K562 (cell line): ENCODE results near the gene PFKFB2. TPM values are rescaled to one million over a fixed set of nuclear protein-coding genes. Genes with fewer than 3 reads are reported as not detected.

Experiments
- CBFA2T3 ChIP-seq: fragments of 450-650 bp; IDR thresholded peaks from 2 replicates; pipeline ENCODE4 v1.6.1; 2017
- ETV1 ChIP-seq: fragments of 450-650 bp; conservative IDR thresholded peaks from 2 replicates; pipeline ENCODE4 v1.6.1; 2016; ENCODE audit warnings: missing genetic modification characterization, control low read depth, low read depth, missing compliant biosample characterization
- FOXP4 ChIP-seq: sonication (generic); formaldehyde crosslinking; IDR thresholded peaks from 2 replicates; pipeline ENCODE4 v1.8.0; 2022; ENCODE audit warnings: mild to moderate bottlenecking, missing genetic modification reagents, borderline replicate concordance
- GATA2 ChIP-seq: sonication (generic); formaldehyde crosslinking; IDR thresholded peaks from 2 replicates; pipeline ENCODE4 v1.4.0; 2020; ENCODE audit warnings: mild to moderate bottlenecking, missing genetic modification reagents
- HDAC8 ChIP-seq: fragments of 450-650 bp; IDR thresholded peaks from 2 replicates; pipeline ENCODE4 v1.6.1; 2016; ENCODE audit warnings: mild to moderate bottlenecking, missing genetic modification characterization, moderate library complexity, missing compliant biosample characterization
- HDGF ChIP-seq: fragments of 450-650 bp; IDR thresholded peaks from 2 replicates; pipeline ENCODE4 v1.6.1; 2016
- TCFL5 ChIP-seq: fragments of 250-450 bp; sonication (Bioruptor Pico); conservative IDR thresholded peaks from 2 replicates; pipeline ENCODE4 v1.6.1; 2021; ENCODE audit warnings: mild to moderate bottlenecking, moderate library complexity, matching md5 sums
- ZC3H4 ChIP-seq: sonication (generic); formaldehyde crosslinking; IDR thresholded peaks from 2 replicates; pipeline ENCODE4 v1.9.0; 2021; ENCODE audit warnings: missing genetic modification reagents, borderline replicate concordance
- ZNF318 ChIP-seq, 2 experiments: fragments of 450-650 bp; IDR thresholded peaks; 2 replicates each; pipeline ENCODE4 v1.6.1; 2016; ENCODE audit warnings: mild to moderate bottlenecking in 2 of 2, borderline replicate concordance in 1 of 2, low read depth in 1 of 2, moderate library complexity in 1 of 2
- polyA plus RNA-seq, 8 experiments: library from polyadenylated mRNA; depleted of rRNA in 4 of 8; stranded (reverse) in 5 of 8; unstranded in 3 of 8; fragments of >200 nt; fragmentation: Nextera tagmentation in 2 of 8; fragmentation: Illumina TruSeq in 1 of 8; extraction: Ambion mirVana in 2 of 8; extraction: Trizol in 1 of 8; gene quantifications; 2 replicates each; pipeline versions ENCODE4 v1.2.1 to v1.2.3, GENCODE V29; 2011 to 2014; ENCODE audit warnings: inconsistent platforms in 1 of 8, missing spikeins in 1 of 8
- total RNA-seq, 7 experiments: library from RNA; depleted of rRNA in 6 of 7; stranded (reverse); fragments of >200 nt in 6 of 7; fragmentation: Illumina TruSeq in 2 of 7; extraction: Trizol in 2 of 7; gene quantifications; 2 replicates each; pipeline versions ENCODE4 v1.2.1 to v1.2.3, GENCODE V29; 2011 to 2021; ENCODE audit warnings: low replicate concordance in 1 of 7
- TF ChIP-seq, protein P1 (sequence below): fragments of 450-650 bp; IDR thresholded peaks from 2 replicates; pipeline ENCODE4 v1.7.1; 2018; ENCODE audit warnings: mild to moderate bottlenecking, low read depth; ENCODE audit not compliant: partially characterized antibody
- TF ChIP-seq, protein P2 (sequence below): IDR thresholded peaks from 2 replicates; pipeline ENCODE4 v1.6.1; 2011; ENCODE audit not compliant: insufficient read length; ENCODE audit errors: extremely low read depth

Gene PFKFB2
- total and polyA plus RNA-seq, 9 of the 15 experiments (the other 6 are each of a cell fraction or from before 2014, with no cell fraction given), result 6.9 to 26.0 (median 16.4) TPM

- TF ChIP-seq ZNF318 (IDR thresholded peaks at IDR 0.05; ENCODE audit: borderline replicate concordance in 1 of 2, low read depth in 1 of 2), result no peak
- TF ChIP-seq HDGF, result no peak
- TF ChIP-seq, protein P1, sequence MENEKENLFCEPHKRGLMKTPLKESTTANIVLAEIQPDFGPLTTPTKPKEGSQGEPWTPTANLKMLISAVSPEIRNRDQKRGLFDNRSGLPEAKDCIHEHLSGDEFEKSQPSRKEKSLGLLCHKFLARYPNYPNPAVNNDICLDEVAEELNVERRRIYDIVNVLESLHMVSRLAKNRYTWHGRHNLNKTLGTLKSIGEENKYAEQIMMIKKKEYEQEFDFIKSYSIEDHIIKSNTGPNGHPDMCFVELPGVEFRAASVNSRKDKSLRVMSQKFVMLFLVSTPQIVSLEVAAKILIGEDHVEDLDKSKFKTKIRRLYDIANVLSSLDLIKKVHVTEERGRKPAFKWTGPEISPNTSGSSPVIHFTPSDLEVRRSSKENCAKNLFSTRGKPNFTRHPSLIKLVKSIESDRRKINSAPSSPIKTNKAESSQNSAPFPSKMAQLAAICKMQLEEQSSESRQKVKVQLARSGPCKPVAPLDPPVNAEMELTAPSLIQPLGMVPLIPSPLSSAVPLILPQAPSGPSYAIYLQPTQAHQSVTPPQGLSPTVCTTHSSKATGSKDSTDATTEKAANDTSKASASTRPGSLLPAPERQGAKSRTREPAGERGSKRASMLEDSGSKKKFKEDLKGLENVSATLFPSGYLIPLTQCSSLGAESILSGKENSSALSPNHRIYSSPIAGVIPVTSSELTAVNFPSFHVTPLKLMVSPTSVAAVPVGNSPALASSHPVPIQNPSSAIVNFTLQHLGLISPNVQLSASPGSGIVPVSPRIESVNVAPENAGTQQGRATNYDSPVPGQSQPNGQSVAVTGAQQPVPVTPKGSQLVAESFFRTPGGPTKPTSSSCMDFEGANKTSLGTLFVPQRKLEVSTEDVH, result no peak
- TF ChIP-seq, protein P2, sequence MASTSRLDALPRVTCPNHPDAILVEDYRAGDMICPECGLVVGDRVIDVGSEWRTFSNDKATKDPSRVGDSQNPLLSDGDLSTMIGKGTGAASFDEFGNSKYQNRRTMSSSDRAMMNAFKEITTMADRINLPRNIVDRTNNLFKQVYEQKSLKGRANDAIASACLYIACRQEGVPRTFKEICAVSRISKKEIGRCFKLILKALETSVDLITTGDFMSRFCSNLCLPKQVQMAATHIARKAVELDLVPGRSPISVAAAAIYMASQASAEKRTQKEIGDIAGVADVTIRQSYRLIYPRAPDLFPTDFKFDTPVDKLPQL, result no peak
- no peak for TF ChIP-seq GATA2 (CRISPR knock-in tag)
- TF ChIP-seq HDAC8 (tag), result peak; percentile 56; the same call in 1 of the 2 replicates
- TF ChIP-seq CBFA2T3, result no peak
- no peak for TF ChIP-seq ZC3H4 (CRISPR knock-in tag)
- 0 out of 2 replicates have a peak, but pooled peaks have one; percentile 6 for TF ChIP-seq ETV1
- TF ChIP-seq FOXP4, result no peak
- no peak for TF ChIP-seq TCFL5 (CRISPR knock-in tag)
Measured at GRCh38 chr1:207025146-207025880, 27.8 kb upstream of the PFKFB2 start (continued).
